Measurements from ENCODE around the gene ZNF444.
"Not testable (repeated sequence)": the region's sequence is repeated elsewhere in the genome, so short reads cannot be mapped to it uniquely, and the experiment has no call there.

The ZNF444 gene
- 11.2 to 16.7 (median 14.2) reads per million in 3 donors for total RNA-seq

DNA sequence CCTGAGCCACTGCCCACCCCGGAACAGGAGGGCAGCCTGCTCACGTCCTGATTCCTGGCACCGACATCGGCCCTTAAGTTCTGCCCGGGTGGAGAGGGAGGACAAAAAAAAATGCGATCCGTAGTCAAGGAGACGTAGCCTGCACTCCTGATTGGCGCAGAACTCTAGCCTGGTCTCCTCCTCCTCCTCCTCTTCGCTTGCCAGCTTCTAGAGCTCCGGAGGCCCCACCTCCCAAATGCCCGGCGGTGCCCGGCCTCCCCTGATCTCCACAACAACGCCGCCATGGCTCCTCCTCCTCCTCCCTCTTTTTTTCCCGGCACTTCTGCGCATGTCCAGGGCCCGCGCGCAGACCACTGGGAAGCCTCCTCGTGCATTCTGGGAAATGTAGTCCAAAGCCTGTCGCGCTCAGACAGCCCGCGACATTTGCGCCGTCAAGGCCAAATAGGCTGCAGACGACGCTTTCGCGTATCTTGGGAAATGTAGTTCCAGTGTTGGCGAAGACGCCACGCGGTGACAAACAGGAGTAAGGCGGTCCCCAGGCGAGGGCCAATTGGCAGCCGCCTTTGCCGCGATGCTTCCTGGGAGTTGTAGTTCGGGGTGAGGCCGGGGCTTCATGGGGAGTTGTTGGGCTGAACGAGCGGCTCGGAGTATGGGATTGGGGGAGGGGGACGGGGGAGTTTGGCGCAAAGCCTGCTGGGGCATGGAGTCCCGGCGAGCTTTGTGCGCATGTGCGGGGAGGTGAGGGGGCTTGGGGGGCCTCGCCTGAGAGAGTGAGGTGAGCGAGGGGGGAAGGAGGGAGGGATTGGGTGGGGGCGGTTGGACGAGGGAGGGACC lies at the start of gene ZNF444:
Gene ZNF444 (plus strand): TSS at position 705 of the 834 bp plus-strand sequence. CDS start 5,625 bp downstream, outside the sequence.
- peak within 1 kb of the TSS; percentile 82 for H3K27ac ChIP-seq (ENCODE audit: insufficient read depth, low read length, poor library complexity, severe bottlenecking)
- H3K4me1 ChIP-seq (ENCODE audit: control insufficient read depth, insufficient read depth, low read length, poor library complexity, severe bottlenecking), result peaks cover 12% of the 10 kb centered on the region
- no peaks in the 10 kb centered on the region for H3K27me3 ChIP-seq (replicated peaks; ENCODE audit: control insufficient read depth, insufficient read depth, low read length, poor library complexity, severe bottlenecking)
- H3K9me3 ChIP-seq (ENCODE audit: control insufficient read depth, low read length), result no peaks in the 10 kb centered on the region
- peak within 1 kb of the TSS; percentile 84 for H3K4me3 ChIP-seq (ENCODE audit: insufficient read depth, low read depth, low read length, poor library complexity, severe bottlenecking)
- H3K36me3 ChIP-seq (ENCODE audit: control insufficient read depth, insufficient read depth, low read length), result no peaks in the 10 kb centered on the region
- peak; percentile 97 to 100 (median 99) for DNase-seq

DNA sequence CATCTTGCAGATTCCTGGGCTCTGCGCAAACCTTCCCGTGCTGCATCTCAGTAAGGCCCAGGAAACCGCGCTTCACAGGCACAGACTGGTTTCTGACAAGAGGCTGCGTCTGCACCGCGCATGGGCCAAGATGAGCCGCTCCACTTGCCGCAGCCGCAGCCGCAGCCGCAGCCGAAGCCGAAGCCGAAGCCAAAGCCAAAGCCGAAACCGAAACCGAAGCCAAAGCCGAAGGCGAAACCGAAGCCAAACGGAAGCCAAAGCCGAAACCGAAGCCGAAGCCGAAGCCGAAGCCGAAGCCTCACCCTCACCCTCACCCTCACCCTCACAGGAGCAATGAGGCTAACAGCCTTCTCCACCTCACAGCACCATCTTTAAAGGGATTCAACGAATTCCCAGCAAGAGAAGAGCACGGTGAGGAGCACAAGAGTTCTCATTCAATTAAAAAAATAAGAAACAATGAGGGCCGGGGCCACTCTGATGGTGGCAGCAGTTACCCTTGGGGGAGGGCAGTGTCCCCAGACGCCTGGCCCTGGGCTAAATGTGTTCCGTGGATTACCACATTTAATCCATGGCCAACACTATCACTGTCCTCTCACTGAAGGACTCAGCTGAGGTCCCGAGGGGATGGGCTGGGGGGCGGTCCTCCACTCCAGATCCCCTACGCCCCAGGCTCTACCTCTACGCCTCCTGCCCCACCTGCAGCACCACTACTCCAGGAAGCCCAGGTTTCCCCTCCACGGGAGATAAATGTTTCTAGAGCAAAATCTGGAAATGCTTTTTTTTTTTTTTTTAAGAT lies 49.1 kb upstream of the ZNF444 start:
- Histone ChIP-seq H3K27ac (ENCODE audit: insufficient read depth, low read length, poor library complexity, severe bottlenecking) (no peak overlapping the region), H3K27me3 (replicated peaks; ENCODE audit: control insufficient read depth, insufficient read depth, low read length, poor library complexity, severe bottlenecking) (no peaks in the 10 kb centered on the region), H3K36me3 (ENCODE audit: control insufficient read depth, insufficient read depth, low read length) (peaks cover 18% of the 10 kb centered on the region), H3K4me1 (ENCODE audit: control insufficient read depth, insufficient read depth, low read length, poor library complexity, severe bottlenecking) (no peaks in the 10 kb centered on the region), H3K9me3 (ENCODE audit: control insufficient read depth, low read length) (no peaks in the 10 kb centered on the region), H3K4me3 (ENCODE audit: insufficient read depth, low read depth, low read length, poor library complexity, severe bottlenecking) (no peak overlapping the region)
- DNase-seq, result peak; percentile 23 to 50 (median 29)

DNA sequence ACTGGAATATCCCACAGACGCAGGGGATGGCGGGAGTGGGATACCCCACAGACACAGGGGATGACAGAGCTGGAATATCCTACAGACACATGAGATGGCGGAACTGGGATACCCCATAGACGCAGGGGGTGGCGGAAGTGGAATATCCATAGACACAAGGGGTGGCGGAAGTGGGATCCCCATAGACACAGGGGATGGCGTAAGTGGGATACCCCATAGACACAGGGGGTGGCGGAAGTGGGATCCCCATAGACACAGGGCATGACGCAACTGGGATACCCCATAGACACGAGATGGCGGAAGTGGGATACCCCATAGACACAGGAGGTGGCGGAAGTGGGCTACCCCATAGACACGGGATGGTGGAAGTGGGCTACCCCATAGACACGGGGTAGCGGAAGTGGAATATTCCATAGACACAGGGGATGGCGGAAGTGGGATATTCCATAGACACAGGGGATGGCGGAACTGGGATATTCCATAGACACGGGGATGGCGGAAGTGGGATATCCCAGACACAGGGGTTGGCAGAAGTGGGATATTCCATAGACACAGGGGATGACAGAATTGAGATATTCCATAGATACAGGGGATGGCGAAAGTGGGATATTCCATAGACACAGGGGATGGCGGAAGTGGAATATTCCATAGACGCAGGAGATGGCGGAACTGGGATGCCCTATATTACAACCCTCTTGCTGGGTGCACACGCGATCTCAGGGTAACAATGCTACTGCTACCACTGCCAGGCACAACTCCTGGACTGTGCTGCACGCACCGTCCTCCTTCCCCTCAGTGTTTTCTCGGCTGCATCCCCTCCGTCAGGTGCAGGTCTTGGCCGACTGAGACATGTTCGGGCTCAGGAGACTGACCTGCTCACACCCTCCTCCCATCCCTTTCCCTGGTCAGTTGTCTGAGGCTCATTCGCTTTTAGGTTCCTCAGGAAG lies 48.1 kb upstream of the ZNF444 start:
- no peaks in the 10 kb centered on the region for H3K4me1 ChIP-seq (ENCODE audit: control insufficient read depth, insufficient read depth, low read length, poor library complexity, severe bottlenecking)
- no peaks in the 10 kb centered on the region for H3K27me3 ChIP-seq (replicated peaks; ENCODE audit: control insufficient read depth, insufficient read depth, low read length, poor library complexity, severe bottlenecking)
- no peak overlapping the region for H3K4me3 ChIP-seq (ENCODE audit: insufficient read depth, low read depth, low read length, poor library complexity, severe bottlenecking)
- no peaks in the 10 kb centered on the region for H3K9me3 ChIP-seq (ENCODE audit: control insufficient read depth, low read length)
- no peak overlapping the region for H3K27ac ChIP-seq (ENCODE audit: insufficient read depth, low read length, poor library complexity, severe bottlenecking)
- DNase-seq, result no peak
- H3K36me3 ChIP-seq (ENCODE audit: control insufficient read depth, insufficient read depth, low read length), result peaks cover 22% of the 10 kb centered on the region

DNA sequence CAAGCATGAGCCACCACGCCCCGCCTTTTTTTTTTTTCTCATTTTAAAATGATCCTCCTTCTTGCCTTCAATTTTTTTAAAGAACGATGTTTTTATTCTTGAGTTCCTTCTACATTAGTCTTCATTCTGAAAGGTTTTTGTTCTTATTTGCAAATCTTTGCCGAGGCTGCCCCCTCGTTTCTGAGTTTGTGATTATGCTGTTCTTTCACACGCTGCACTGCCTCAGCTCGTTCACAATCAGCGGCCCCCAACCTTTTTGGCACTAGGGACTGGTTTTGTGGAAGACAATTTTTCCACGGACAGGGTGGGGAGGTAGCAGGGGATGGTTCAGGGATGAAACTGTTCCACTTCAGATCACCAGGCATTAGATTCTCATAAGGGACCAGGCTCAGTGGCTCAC lies 46.6 kb upstream of the ZNF444 start:
- peaks cover 16% of the 10 kb centered on the region for H3K36me3 ChIP-seq (ENCODE audit: control insufficient read depth, insufficient read depth, low read length)
- H3K27ac ChIP-seq (ENCODE audit: insufficient read depth, low read length, poor library complexity, severe bottlenecking), result no peak overlapping the region

GRCh38 chr19:56096665-56097064 lies 44.4 kb upstream of the ZNF444 start:
- H3K4me3 ChIP-seq (ENCODE audit: insufficient read depth, low read depth, low read length, poor library complexity, severe bottlenecking), result no peak overlapping the region

More for the DNA sequence above, 46.6 kb upstream of the ZNF444 start:
- Histone ChIP-seq H3K4me1 (ENCODE audit: control insufficient read depth, insufficient read depth, low read length, poor library complexity, severe bottlenecking) (no peaks in the 10 kb centered on the region), H3K4me3 (ENCODE audit: insufficient read depth, low read depth, low read length, poor library complexity, severe bottlenecking) (no peak overlapping the region), H3K27me3 (replicated peaks; ENCODE audit: control insufficient read depth, insufficient read depth, low read length, poor library complexity, severe bottlenecking) (no peaks in the 10 kb centered on the region), H3K9me3 (ENCODE audit: control insufficient read depth, low read length) (no peaks in the 10 kb centered on the region)
- no peak for DNase-seq

GRCh38 chr19:56097306-56097705 lies 43.8 kb upstream of the ZNF444 start:
- Histone ChIP-seq H3K9me3 (ENCODE audit: control insufficient read depth, low read length) (no peaks in the 10 kb centered on the region), H3K27ac (ENCODE audit: insufficient read depth, low read length, poor library complexity, severe bottlenecking) (no peak overlapping the region), H3K4me1 (ENCODE audit: control insufficient read depth, insufficient read depth, low read length, poor library complexity, severe bottlenecking) (no peaks in the 10 kb centered on the region), H3K4me3 (ENCODE audit: insufficient read depth, low read depth, low read length, poor library complexity, severe bottlenecking) (no peak overlapping the region), H3K27me3 (replicated peaks; ENCODE audit: control insufficient read depth, insufficient read depth, low read length, poor library complexity, severe bottlenecking) (no peaks in the 10 kb centered on the region), H3K36me3 (ENCODE audit: control insufficient read depth, insufficient read depth, low read length) (peaks cover 22% of the 10 kb centered on the region)
- DNase-seq, result no peak

More at GRCh38 chr19:56096665-56097064, 44.4 kb upstream of the ZNF444 start:
- DNase-seq, result no peak
- H3K9me3 ChIP-seq (ENCODE audit: control insufficient read depth, low read length), result no peaks in the 10 kb centered on the region
- no peaks in the 10 kb centered on the region for H3K27me3 ChIP-seq (replicated peaks; ENCODE audit: control insufficient read depth, insufficient read depth, low read length, poor library complexity, severe bottlenecking)
- H3K36me3 ChIP-seq (ENCODE audit: control insufficient read depth, insufficient read depth, low read length), result peaks cover 15% of the 10 kb centered on the region
- H3K27ac ChIP-seq (ENCODE audit: insufficient read depth, low read length, poor library complexity, severe bottlenecking), result no peak overlapping the region
- no peaks in the 10 kb centered on the region for H3K4me1 ChIP-seq (ENCODE audit: control insufficient read depth, insufficient read depth, low read length, poor library complexity, severe bottlenecking)

DNA sequence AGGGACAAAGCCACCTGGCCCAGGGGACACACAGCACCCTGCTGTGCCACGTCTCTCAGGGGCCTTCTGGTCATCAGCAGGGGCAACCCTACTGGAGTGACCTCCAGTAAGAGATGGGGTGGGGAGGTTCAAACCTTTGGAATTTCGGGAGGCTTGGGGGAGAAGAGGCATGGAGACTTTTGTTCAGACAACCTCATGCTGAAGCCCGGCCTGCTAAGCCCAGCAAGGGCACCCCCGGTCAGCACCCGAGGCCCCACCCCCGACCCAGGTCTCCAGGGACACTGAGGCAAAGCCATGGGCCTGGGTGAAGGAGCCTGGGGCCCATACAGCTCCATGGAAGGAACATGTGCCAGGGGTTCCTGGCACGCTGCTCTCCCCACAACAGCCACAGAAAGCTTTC lies 43.3 kb upstream of the ZNF444 start:
- no peaks in the 10 kb centered on the region for H3K27me3 ChIP-seq (replicated peaks; ENCODE audit: control insufficient read depth, insufficient read depth, low read length, poor library complexity, severe bottlenecking)
- H3K4me3 ChIP-seq (ENCODE audit: insufficient read depth, low read depth, low read length, poor library complexity, severe bottlenecking), result no peak overlapping the region
- no peaks in the 10 kb centered on the region for H3K9me3 ChIP-seq (ENCODE audit: control insufficient read depth, low read length)
- H3K27ac ChIP-seq (ENCODE audit: insufficient read depth, low read length, poor library complexity, severe bottlenecking), result no peak overlapping the region
- H3K36me3 ChIP-seq (ENCODE audit: control insufficient read depth, insufficient read depth, low read length), result peaks cover 26% of the 10 kb centered on the region
- no peaks in the 10 kb centered on the region for H3K4me1 ChIP-seq (ENCODE audit: control insufficient read depth, insufficient read depth, low read length, poor library complexity, severe bottlenecking)
- no peak for DNase-seq

- H3K9me3 ChIP-seq (ENCODE audit: control insufficient read depth, low read length); H3K4me1 ChIP-seq (ENCODE audit: control insufficient read depth, insufficient read depth, low read length, poor library complexity, severe bottlenecking); DNase-seq; H3K27me3 ChIP-seq (replicated peaks; ENCODE audit: control insufficient read depth, insufficient read depth, low read length, poor library complexity, severe bottlenecking); H3K27ac ChIP-seq (ENCODE audit: insufficient read depth, low read length, poor library complexity, severe bottlenecking); H3K4me3 ChIP-seq (ENCODE audit: insufficient read depth, low read depth, low read length, poor library complexity, severe bottlenecking): not testable (repeated sequence)
- peaks cover 31% of the 10 kb centered on the region for H3K36me3 ChIP-seq (ENCODE audit: control insufficient read depth, insufficient read depth, low read length)
Observed at GRCh38 chr19:56098237-56098636, 42.9 kb upstream of the ZNF444 start.

GRCh38 chr19:56098731-56099568 lies 42.1 kb upstream of the ZNF444 start:
- Histone ChIP-seq H3K4me3 (ENCODE audit: insufficient read depth, low read depth, low read length, poor library complexity, severe bottlenecking) (no peak overlapping the region), H3K36me3 (ENCODE audit: control insufficient read depth, insufficient read depth, low read length) (peaks cover 34% of the 10 kb centered on the region), H3K27me3 (replicated peaks; ENCODE audit: control insufficient read depth, insufficient read depth, low read length, poor library complexity, severe bottlenecking) (no peaks in the 10 kb centered on the region), H3K4me1 (ENCODE audit: control insufficient read depth, insufficient read depth, low read length, poor library complexity, severe bottlenecking) (no peaks in the 10 kb centered on the region), H3K27ac (ENCODE audit: insufficient read depth, low read length, poor library complexity, severe bottlenecking) (no peak overlapping the region), H3K9me3 (ENCODE audit: control insufficient read depth, low read length) (no peaks in the 10 kb centered on the region)
- no peak for DNase-seq

All from effector memory CD4-positive, alpha-beta T cell (primary cell).